ENCODE data around the gene NUP37. TPM values are rescaled to one million over a fixed set of nuclear protein-coding genes. Genes with fewer than 3 reads are reported as not detected.

Gene NUP37
- total and polyA plus RNA-seq, 2 donors (not counting 1 experiment from before 2014, with no cell fraction given), result 19.1 to 22.2 TPM

DNA sequence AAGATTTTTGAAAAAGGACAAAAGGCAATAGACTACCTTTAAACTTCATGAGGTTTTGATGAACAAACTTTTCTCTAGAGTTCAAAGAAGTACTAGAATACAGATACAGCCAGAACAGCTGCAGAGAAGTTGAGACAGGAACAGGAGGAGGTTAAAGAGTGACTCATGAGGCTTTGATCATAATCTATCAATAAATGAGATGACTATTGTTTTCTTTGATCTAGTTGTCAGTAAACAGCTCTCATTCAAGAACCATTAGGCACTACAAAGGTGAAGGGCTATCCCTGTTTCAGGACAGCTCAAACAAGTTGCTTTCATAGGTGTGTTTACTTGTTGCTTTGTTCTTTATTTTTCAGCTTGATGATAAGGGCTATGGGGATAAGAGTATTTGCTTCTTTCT is 60.6 kb downstream of the NUP37 start:
- DNase-seq, result no peak
- H3K4me1 ChIP-seq (ENCODE audit: control insufficient read depth in 2 of 2, insufficient read depth in 2 of 2, low read length in 2 of 2), result peaks cover 5 to 12% of the 10 kb centered on the region in 2 donors
- H3K27ac ChIP-seq (ENCODE audit: low read length in 2 of 2), result no peak overlapping the region
- intact Hi-C loops (cut with micrococcal nuclease), result no loop called here
- TF ChIP-seq CTCF (IDR thresholded peaks at IDR 0.05) (no peak), EZH2 (IDR thresholded peaks at IDR 0.05; ENCODE audit: borderline replicate concordance, insufficient read depth, low read depth, low read length, poor library complexity, severe bottlenecking) (no peak)
- no peak overlapping the region for H3K4me2 ChIP-seq (replicated peaks; ENCODE audit: low read depth, low read length, poor library complexity, severe bottlenecking)
- H3K79me2 ChIP-seq (ENCODE audit: control insufficient read depth, insufficient read depth, low read length), result peaks cover 63% of the 10 kb centered on the region
- ChIA-PET CTCF (no interaction called here), POLR2A (no interaction called here)
- no peak overlapping the region for H3K9ac ChIP-seq (ENCODE audit: low read length)
- Mint-ChIP-seq H3K27me3 (no peaks in the 10 kb centered on the region), H3K4me1 (peaks cover 33% of the 10 kb centered on the region), H3K4me3 (no peak overlapping the region), H3K9me3 (ENCODE audit: insufficient read depth) (no peaks in the 10 kb centered on the region), H3K27ac (no peak overlapping the region)
- peaks cover 3 to 38% of the 10 kb centered on the region in 2 experiments for H3K36me3 ChIP-seq (replicated peaks in 1 of 2; ENCODE audit: control extremely low read depth in 1 of 2, control insufficient read depth in 1 of 2, extremely low read depth in 1 of 2, insufficient read depth in 2 of 2, low read length in 1 of 2)
- no peak overlapping the region for H2AFZ ChIP-seq (ENCODE audit: insufficient read depth, low read depth, low read length, poor library complexity, severe bottlenecking)
- no peaks in the 10 kb centered on the region for H4K20me1 ChIP-seq (ENCODE audit: control insufficient read depth, insufficient read depth, low read length, poor library complexity, severe bottlenecking)
- no peaks in the 10 kb centered on the region for H3K27me3 ChIP-seq (replicated peaks in 1 of 4; ENCODE audit: control extremely low read depth in 1 of 4, control insufficient read depth in 3 of 4, insufficient read depth in 4 of 4, low read length in 3 of 4)
- H3K9me3 ChIP-seq (ENCODE audit: control extremely low read depth in 1 of 3, control insufficient read depth in 2 of 3, insufficient read depth in 1 of 3, low read length in 2 of 3), result no peaks in the 10 kb centered on the region
- no peak overlapping the region for H3K4me3 ChIP-seq (ENCODE audit: control extremely low read depth in 1 of 5, extremely low read depth in 1 of 5, insufficient read depth in 1 of 5, low read depth in 2 of 5, low read length in 4 of 5)
- no peak for ATAC-seq (ENCODE audit: low read depth)

DNA sequence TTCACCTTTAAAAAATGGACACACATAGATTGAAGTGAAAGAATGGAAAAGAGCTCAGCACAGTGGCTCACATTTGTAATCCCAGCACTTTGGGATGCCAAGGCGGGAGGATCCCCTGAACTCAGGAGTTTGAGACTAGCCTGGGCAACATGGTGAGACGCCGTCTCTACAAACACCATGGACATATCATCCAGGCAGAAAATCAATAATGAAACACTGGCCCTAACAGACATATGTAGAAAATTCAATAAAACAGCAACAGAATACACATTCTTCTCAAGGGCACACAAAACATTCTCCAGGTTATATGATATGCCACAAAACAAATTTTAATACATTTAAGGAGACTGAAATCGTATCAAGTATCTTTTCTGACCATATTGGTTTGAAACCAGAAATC is 65.6 kb downstream of the NUP37 start:
- Histone ChIP-seq H3K9me3 (ENCODE audit: control extremely low read depth in 1 of 3, control insufficient read depth in 2 of 3, insufficient read depth in 1 of 3, low read length in 2 of 3) (no peaks in the 10 kb centered on the region), H3K4me2 (replicated peaks; ENCODE audit: low read depth, low read length, poor library complexity, severe bottlenecking) (no peak overlapping the region), H3K4me1 (ENCODE audit: control insufficient read depth in 2 of 2, insufficient read depth in 2 of 2, low read length in 2 of 2) (peaks cover 14 to 17% of the 10 kb centered on the region in 2 donors), H4K20me1 (ENCODE audit: control insufficient read depth, insufficient read depth, low read length, poor library complexity, severe bottlenecking) (peaks cover 11% of the 10 kb centered on the region), H3K36me3 (replicated peaks in 1 of 2; ENCODE audit: control extremely low read depth in 1 of 2, control insufficient read depth in 1 of 2, extremely low read depth in 1 of 2, insufficient read depth in 2 of 2, low read length in 1 of 2) (peaks cover 6 to 59% of the 10 kb centered on the region in 2 experiments), H3K4me3 (ENCODE audit: control extremely low read depth in 1 of 5, extremely low read depth in 1 of 5, insufficient read depth in 1 of 5, low read depth in 2 of 5, low read length in 4 of 5) (no peak overlapping the region), H2AFZ (ENCODE audit: insufficient read depth, low read depth, low read length, poor library complexity, severe bottlenecking) (no peak overlapping the region), H3K27me3 (replicated peaks in 1 of 4; ENCODE audit: control extremely low read depth in 1 of 4, control insufficient read depth in 3 of 4, insufficient read depth in 4 of 4, low read length in 3 of 4) (no peaks in the 10 kb centered on the region), H3K79me2 (ENCODE audit: control insufficient read depth, insufficient read depth, low read length) (peaks cover 71% of the 10 kb centered on the region), H3K27ac (ENCODE audit: low read length in 2 of 2) (no peak overlapping the region), H3K9ac (ENCODE audit: low read length) (no peak overlapping the region)
- H3K27ac Mint-ChIP-seq, result no peak overlapping the region
- ATAC-seq (ENCODE audit: low read depth) (no peak), DNase-seq (no peak)
- peaks cover 30% of the 10 kb centered on the region for H3K4me1 Mint-ChIP-seq
- no peak overlapping the region for H3K4me3 Mint-ChIP-seq
- intact Hi-C loops (cut with micrococcal nuclease), result no loop called here
- POLR2A ChIA-PET, result no interaction called here
- H3K27me3 Mint-ChIP-seq, result no peaks in the 10 kb centered on the region
- CTCF ChIA-PET, result no interaction called here
- 96% methylated on average over 3 of the region's 4 CpGs for WGBS (ENCODE audit: insufficient coverage)
- no peak for TF ChIP-seq EZH2 (IDR thresholded peaks at IDR 0.05; ENCODE audit: borderline replicate concordance, insufficient read depth, low read depth, low read length, poor library complexity, severe bottlenecking)
- TF ChIP-seq CTCF (IDR thresholded peaks at IDR 0.05), result no peak
- H3K9me3 Mint-ChIP-seq (ENCODE audit: insufficient read depth), result no peaks in the 10 kb centered on the region
